Endodermal cell (in vitro differentiated cells): ENCODE data around the gene SPRING1. TPM values are rescaled to one million over a fixed set of nuclear protein-coding genes. Genes with fewer than 3 reads are reported as not detected.
A peak's percentile ranks its signal among the peaks of the same experiment; 100 is the strongest.

Experiments
- DNase-seq: peaks from one replicate; pipeline ENCODE4 v3.0.0-alpha.2; 2017
- H3K27ac ChIP-seq: 2 replicates; pipeline ENCODE4 v1.5.1; 2013; ENCODE audit warnings: mild to moderate bottlenecking, low read depth, low read length, moderate library complexity
- H3K27me3 ChIP-seq: 2 replicates; pipeline ENCODE4 v1.6.1; 2013; ENCODE audit warnings: mild to moderate bottlenecking, low read length, moderate library complexity; ENCODE audit not compliant: insufficient read depth, control insufficient read depth, poor library complexity, severe bottlenecking
- H3K36me3 ChIP-seq: 2 replicates; pipeline ENCODE4 v1.7.0; 2013; ENCODE audit warnings: mild to moderate bottlenecking, low read length, moderate library complexity; ENCODE audit not compliant: control insufficient read depth, insufficient read depth
- H3K4me1 ChIP-seq: one replicate; pipeline ENCODE4 v1.7.0; 2013; ENCODE audit warnings: low read length; ENCODE audit not compliant: control insufficient read depth, insufficient read depth
- H3K4me3 ChIP-seq: 2 replicates; pipeline ENCODE4 v1.5.1; 2013; ENCODE audit warnings: mild to moderate bottlenecking, low read length, moderate library complexity
- H3K9ac ChIP-seq: 2 replicates; pipeline ENCODE4 v1.6.1; 2013; ENCODE audit warnings: mild to moderate bottlenecking, low read length, moderate library complexity; ENCODE audit not compliant: poor library complexity, severe bottlenecking; ENCODE audit errors: extremely low read depth
- H3K9me3 ChIP-seq: 2 replicates; pipeline ENCODE4 v1.6.1; 2013; ENCODE audit warnings: mild to moderate bottlenecking, low read length, moderate library complexity; ENCODE audit not compliant: control insufficient read depth
- H3K27ac Mint-ChIP-seq: 2 replicates; pipeline ENCODE4 v1.8.0; 2020; ENCODE audit warnings: mixed read lengths
- H3K27me3 Mint-ChIP-seq: 2 replicates; pipeline ENCODE4 v1.8.0; 2021; ENCODE audit warnings: mild to moderate bottlenecking, mixed read lengths; ENCODE audit not compliant: insufficient read depth
- H3K36me3 Mint-ChIP-seq: 2 replicates; pipeline ENCODE4 v1.8.0; 2020; ENCODE audit warnings: low read depth, mixed read lengths
- H3K4me1 Mint-ChIP-seq: 2 replicates; pipeline ENCODE4 v1.8.0; 2020; ENCODE audit warnings: mixed read lengths
- H3K4me3 Mint-ChIP-seq: 2 replicates; pipeline ENCODE4 v1.8.0; 2020; ENCODE audit warnings: mild to moderate bottlenecking, moderate library complexity, mixed read lengths
- H3K9me3 Mint-ChIP-seq: 2 replicates; pipeline ENCODE4 v1.8.0; 2020; ENCODE audit warnings: mild to moderate bottlenecking, mixed read lengths
- CTCF ChIP-seq: fragments of 200-600 bp; sonication (generic); conservative IDR thresholded peaks from 2 replicates; pipeline ENCODE4 v1.5.0; 2021; ENCODE audit warnings: antibody characterized with exemption, mild to moderate bottlenecking
- WGBS, 2 experiments: methylation state at CpG; one replicate each; pipeline versions ENCODE4 v1.1.5 to v1.1.7; 2013; ENCODE audit warnings: missing lambda C conversion rate in 2 of 2, mixed read lengths in 1 of 2; ENCODE audit not compliant: insufficient coverage in 1 of 2, insufficient read length in 1 of 2; 5-methylcytosine and 5-hydroxymethylcytosine counted together
- total RNA-seq, 2 donors: library from RNA; stranded (reverse); fragmentation: NEBNext Ultra II Directional in 1 of 2; extraction: Animal tissue kit (Norgen Biotek cat#: 25700) in 1 of 2; gene quantifications; 2 replicates in 1 of 2; 3 replicates in 1 of 2; pipeline ENCODE4 v1.2.1, GENCODE V29; 2021

SPRING1 gene
- total RNA-seq, 2 donors from 2014 or later, result 81.7 to 108 TPM

GRCh38 chr12:116719731-116720528 lies 17.9 kb downstream of the SPRING1 start:
- peaks cover 56% of the 10 kb centered on the region for H3K36me3 Mint-ChIP-seq
- no peaks in the 10 kb centered on the region for H3K9me3 Mint-ChIP-seq
- H3K4me3 Mint-ChIP-seq, result no peak overlapping the region
- Histone ChIP-seq H3K36me3 (peaks cover 70% of the 10 kb centered on the region), H3K27ac (peak overlapping the region; percentile 93), H3K27me3 (no peaks in the 10 kb centered on the region), H3K4me1 (peaks cover 9% of the 10 kb centered on the region), H3K4me3 (no peak overlapping the region), H3K9ac (no peak overlapping the region), H3K9me3 (no peaks in the 10 kb centered on the region)
- H3K27ac Mint-ChIP-seq, result no peak overlapping the region
- no peak for TF ChIP-seq CTCF
- H3K4me1 Mint-ChIP-seq, result peaks cover 18% of the 10 kb centered on the region
- no peaks in the 10 kb centered on the region for H3K27me3 Mint-ChIP-seq
- no peak for DNase-seq
- 90% methylated on average over 9 to 15 of the region's 15 CpGs for WGBS, 2 experiments

- no peak for TF ChIP-seq CTCF
- Histone ChIP-seq H3K9me3 (no peaks in the 10 kb centered on the region), H3K4me1 (peaks cover 9% of the 10 kb centered on the region), H3K27me3 (no peaks in the 10 kb centered on the region), H3K9ac (no peak overlapping the region), H3K4me3 (no peak overlapping the region), H3K27ac (peak overlapping the region; percentile 93), H3K36me3 (peaks cover 75% of the 10 kb centered on the region)
- Mint-ChIP-seq H3K4me3 (no peak overlapping the region), H3K27ac (no peak overlapping the region), H3K4me1 (peaks cover 18% of the 10 kb centered on the region), H3K27me3 (no peaks in the 10 kb centered on the region), H3K36me3 (peaks cover 59% of the 10 kb centered on the region), H3K9me3 (no peaks in the 10 kb centered on the region)
- DNase-seq, result no peak
- 71 to 91% methylated on average over 9 to 10 of the region's 10 CpGs for WGBS, 2 experiments
These were observed 19.0 kb downstream of the SPRING1 start for GRCh38 chr12:116718655-116719454.

- H3K4me3 ChIP-seq, result no peak overlapping the region
- peaks cover 9% of the 10 kb centered on the region for H3K4me1 ChIP-seq
- H3K4me1 Mint-ChIP-seq, result peaks cover 18% of the 10 kb centered on the region
- no peaks in the 10 kb centered on the region for H3K27me3 Mint-ChIP-seq
- no peak for TF ChIP-seq CTCF
- no peaks in the 10 kb centered on the region for H3K9me3 ChIP-seq
- no peaks in the 10 kb centered on the region for H3K9me3 Mint-ChIP-seq
- H3K36me3 ChIP-seq, result peaks cover 83% of the 10 kb centered on the region
- no peak overlapping the region for H3K27ac Mint-ChIP-seq
- 72 to 87% methylated on average over 25 to 27 of the region's 27 CpGs for WGBS, 2 experiments
- H3K9ac ChIP-seq, result no peak overlapping the region
- no peak overlapping the region for H3K4me3 Mint-ChIP-seq
- peaks cover 59% of the 10 kb centered on the region for H3K36me3 Mint-ChIP-seq
- peak overlapping the region; percentile 93 for H3K27ac ChIP-seq
- DNase-seq, result no peak
- no peaks in the 10 kb centered on the region for H3K27me3 ChIP-seq
These were observed 20.1 kb downstream of the SPRING1 start for GRCh38 chr12:116717466-116718437.
